Smooth muscle cell (in vitro differentiated cells): ENCODE data around the gene JAKMIP2. TPM values are rescaled to one million over a fixed set of nuclear protein-coding genes. Genes with fewer than 3 reads are reported as not detected.

Experiments
- DNase-seq: peaks from one replicate; lab custom pipeline; 2025; ENCODE audit not compliant: unreplicated experiment; lab: John Stamatoyannopoulos, UW
- H2AFZ ChIP-seq: fragments of 200-600 bp; sonication (generic); 2 replicates; pipeline ENCODE4 v1.6.0; 2016; ENCODE audit warnings: antibody characterized with exemption, low read depth, mild to moderate bottlenecking
- H3F3A ChIP-seq: fragments of 200-600 bp; sonication (generic); 2 replicates; pipeline ENCODE4 v1.6.0; 2017; ENCODE audit warnings: antibody characterized with exemption, low read depth
- H3K27ac ChIP-seq: fragments of 200-600 bp; sonication (generic); 2 replicates; pipeline ENCODE4 v1.5.1; 2016; ENCODE audit warnings: low read depth, mild to moderate bottlenecking
- H3K27me3 ChIP-seq: fragments of 200-600 bp; sonication (generic); 2 replicates; pipeline ENCODE4 v1.6.1; 2016; ENCODE audit warnings: low read depth, mild to moderate bottlenecking
- H3K36me3 ChIP-seq: fragments of 200-600 bp; sonication (generic); 2 replicates; pipeline ENCODE4 v1.5.1; 2016; ENCODE audit warnings: low read depth
- H3K4me1 ChIP-seq: fragments of 200-600 bp; sonication (generic); 2 replicates; pipeline ENCODE4 v1.5.1; 2016; ENCODE audit warnings: low read depth
- H3K4me2 ChIP-seq: fragments of 200-600 bp; sonication (generic); 2 replicates; pipeline ENCODE4 v1.6.0; 2016; ENCODE audit warnings: mild to moderate bottlenecking
- H3K4me3 ChIP-seq: fragments of 200-600 bp; sonication (generic); 2 replicates; pipeline ENCODE4 v1.5.1; 2016; ENCODE audit warnings: mild to moderate bottlenecking
- H3K79me2 ChIP-seq: fragments of 200-600 bp; sonication (generic); 2 replicates; pipeline ENCODE4 v1.6.0; 2016; ENCODE audit warnings: low read depth, mild to moderate bottlenecking
- H3K9ac ChIP-seq: fragments of 200-600 bp; sonication (generic); 2 replicates; pipeline ENCODE4 v1.6.0; 2016; ENCODE audit warnings: low read depth
- H3K9me3 ChIP-seq: fragments of 200-600 bp; sonication (generic); replicated peaks from 2 replicates; pipeline ENCODE4 v1.5.1; 2016; ENCODE audit warnings: low read depth
- H4K20me1 ChIP-seq: fragments of 200-600 bp; sonication (generic); 2 replicates; pipeline ENCODE4 v1.6.0; 2016; ENCODE audit warnings: low read depth
- CTCF ChIP-seq: fragments of 200-600 bp; sonication (generic); IDR thresholded peaks from 2 replicates; pipeline ENCODE4 v1.5.1; 2017; ENCODE audit warnings: borderline replicate concordance, mild to moderate bottlenecking, antibody characterized with exemption; ENCODE audit not compliant: insufficient read depth, poor library complexity, severe bottlenecking
- WGBS: methylation state at CpG from one replicate; pipeline ENCODE4 v1.1.7; 2016; ENCODE audit warnings: low lambda C conversion rate; 5-methylcytosine and 5-hydroxymethylcytosine counted together
- polyA plus RNA-seq: library from polyadenylated mRNA; unstranded; fragments of >200 nt; fragmentation: Nextera tagmentation; extraction: Ambion mirVana; gene quantifications from 2 replicates; pipeline ENCODE4 v1.2.1, GENCODE V29; 2016
- total RNA-seq: library from RNA; depleted of rRNA; stranded (reverse); fragments of >200 nt; gene quantifications from 2 replicates; pipeline ENCODE4 v1.2.3, GENCODE V29; 2014

Gene JAKMIP2
- total and polyA plus RNA-seq, 2 experiments from 2014 or later = 2.9 to 7.6 TPM

DNA sequence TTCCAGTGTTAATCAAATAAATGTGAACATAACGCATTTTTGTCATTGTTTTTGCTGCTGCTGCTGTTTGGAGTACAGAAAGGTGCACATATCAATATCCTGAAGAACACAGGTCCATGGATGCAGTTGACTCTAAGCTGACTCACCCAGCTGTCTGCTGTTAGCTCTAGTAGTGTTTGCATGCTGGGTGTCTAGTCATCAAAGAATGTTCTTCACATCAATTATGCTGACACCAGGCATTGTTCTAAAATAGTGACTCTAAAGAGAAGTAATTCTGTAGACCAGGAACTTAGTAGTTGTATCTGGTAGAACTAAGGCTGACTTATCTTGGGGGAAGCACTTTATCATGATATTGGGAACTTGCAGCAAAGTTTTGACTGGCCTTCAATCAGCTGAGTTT is 217.0 kb downstream of the JAKMIP2 start:
- WGBS = 86% methylated on average over 1 of the region's 1 CpG
- Histone ChIP-seq H3K9ac (no peak overlapping the region), H3K27ac (peak overlapping the region; percentile 55), H2AFZ (no peak overlapping the region), H4K20me1 (no peaks in the 10 kb centered on the region), H3K4me1 (peaks cover 54% of the 10 kb centered on the region), H3F3A (peaks cover 4% of the 10 kb centered on the region), H3K79me2 (no peaks in the 10 kb centered on the region), H3K4me2 (no peak overlapping the region), H3K4me3 (no peak overlapping the region), H3K9me3 (no peaks in the 10 kb centered on the region), H3K36me3 (no peaks in the 10 kb centered on the region), H3K27me3 (no peaks in the 10 kb centered on the region)
- DNase-seq = no peak
- no peak for TF ChIP-seq CTCF

DNA sequence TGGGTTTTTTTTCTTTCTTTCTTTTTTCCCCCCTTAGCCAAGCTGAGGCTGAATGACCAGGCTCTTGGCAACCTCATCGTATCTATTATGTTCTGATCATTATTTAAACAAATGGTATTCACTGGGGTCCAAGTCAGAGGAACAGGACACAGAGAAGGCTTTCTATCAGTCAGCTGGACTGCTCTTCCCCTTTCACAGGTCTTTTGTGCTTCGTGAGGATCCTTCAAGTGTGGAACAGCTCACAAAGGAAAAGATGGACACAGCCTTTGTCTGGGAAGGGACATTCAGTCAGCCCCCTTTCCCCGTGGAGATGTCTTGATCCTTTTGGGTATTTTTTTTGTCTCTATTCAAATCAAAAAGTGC is 218.4 kb downstream of the JAKMIP2 start:
- H3K4me2 ChIP-seq = no peak overlapping the region
- no peaks in the 10 kb centered on the region for H3K79me2 ChIP-seq
- H4K20me1 ChIP-seq = no peaks in the 10 kb centered on the region
- no peak for TF ChIP-seq CTCF
- H3K36me3 ChIP-seq = no peaks in the 10 kb centered on the region
- H3K27ac ChIP-seq = no peak overlapping the region
- no peak for DNase-seq
- WGBS = 91% methylated on average over 3 of the region's 3 CpGs
- H3K4me1 ChIP-seq = peaks cover 64% of the 10 kb centered on the region
- H3F3A ChIP-seq = peaks cover 4% of the 10 kb centered on the region
- no peaks in the 10 kb centered on the region for H3K27me3 ChIP-seq
- no peak overlapping the region for H3K9ac ChIP-seq
- no peaks in the 10 kb centered on the region for H3K9me3 ChIP-seq
- no peak overlapping the region for H2AFZ ChIP-seq
- H3K4me3 ChIP-seq = no peak overlapping the region

DNA sequence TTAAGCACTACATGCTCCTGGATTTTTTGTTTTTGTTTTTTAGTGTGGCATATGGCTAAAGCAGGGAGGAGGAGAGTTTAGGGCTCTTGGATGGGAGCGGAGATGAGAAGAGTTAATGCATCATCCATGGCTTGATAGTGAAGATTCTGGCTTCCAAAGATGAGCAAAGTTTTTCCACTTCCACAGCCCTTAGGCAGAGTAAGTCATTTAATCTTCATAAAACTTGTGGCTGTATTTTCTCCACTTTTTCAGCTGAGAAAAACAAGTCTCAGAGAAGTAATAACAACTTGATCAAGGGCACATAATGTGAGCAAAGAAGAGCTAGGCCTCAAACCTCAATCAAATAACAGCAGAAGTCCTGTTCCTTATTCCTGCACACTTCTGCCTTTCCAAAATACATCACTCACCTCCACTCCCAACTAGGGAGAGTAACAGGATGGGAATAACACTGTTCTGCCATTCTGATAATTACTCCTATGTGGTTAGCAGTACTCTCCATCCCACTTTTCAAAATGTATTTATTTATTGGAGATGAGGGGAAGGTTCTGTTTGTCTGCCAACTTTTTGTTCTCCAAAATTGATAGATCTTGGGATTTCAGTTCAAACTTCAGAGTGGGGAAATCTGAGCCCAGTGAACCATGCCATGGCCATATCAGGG is 218.9 kb downstream of the JAKMIP2 start:
- peaks cover 62% of the 10 kb centered on the region for H3K4me1 ChIP-seq
- no peaks in the 10 kb centered on the region for H3K79me2 ChIP-seq
- H3K9me3 ChIP-seq = no peaks in the 10 kb centered on the region
- H4K20me1 ChIP-seq = no peaks in the 10 kb centered on the region
- H3K27ac ChIP-seq = no peak overlapping the region
- TF ChIP-seq CTCF = no peak
- H3K4me2 ChIP-seq = no peak overlapping the region
- no peak overlapping the region for H3K4me3 ChIP-seq
- peaks cover 4% of the 10 kb centered on the region for H3F3A ChIP-seq
- no peak overlapping the region for H2AFZ ChIP-seq
- H3K27me3 ChIP-seq = no peaks in the 10 kb centered on the region
- no peak for DNase-seq
- H3K9ac ChIP-seq = no peak overlapping the region
- 100% methylated on average over 1 of the region's 1 CpG for WGBS
- no peaks in the 10 kb centered on the region for H3K36me3 ChIP-seq

DNA sequence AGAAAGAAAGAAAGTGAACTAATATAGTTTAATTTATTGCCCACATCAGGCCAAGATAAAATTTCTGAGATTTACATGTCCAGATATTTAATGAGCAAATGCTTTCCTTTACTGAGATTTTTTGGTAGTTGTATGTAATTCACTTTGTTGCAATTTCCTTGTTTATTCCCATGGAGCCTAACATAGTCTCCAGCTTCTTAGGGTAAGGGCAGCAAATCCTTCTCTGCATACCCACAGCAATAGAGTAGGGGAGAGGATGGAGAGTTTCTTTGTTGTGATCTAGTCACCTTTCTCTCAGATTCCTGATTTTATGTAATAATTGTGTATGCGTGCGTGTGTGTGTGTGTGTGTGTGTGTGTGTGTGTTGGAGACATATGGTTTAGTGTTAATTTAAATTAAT is 221.1 kb downstream of the JAKMIP2 start:
- no peaks in the 10 kb centered on the region for H3K36me3 ChIP-seq
- no peak for TF ChIP-seq CTCF
- H2AFZ ChIP-seq = no peak overlapping the region
- H3K27ac ChIP-seq = no peak overlapping the region
- DNase-seq = no peak
- no peak overlapping the region for H3K4me2 ChIP-seq
- no peaks in the 10 kb centered on the region for H3K27me3 ChIP-seq
- 83% methylated on average over 2 of the region's 2 CpGs for WGBS
- no peaks in the 10 kb centered on the region for H3K79me2 ChIP-seq
- H3K4me1 ChIP-seq = peaks cover 50% of the 10 kb centered on the region
- H3F3A ChIP-seq = peaks cover 4% of the 10 kb centered on the region
- no peak overlapping the region for H3K4me3 ChIP-seq
- no peaks in the 10 kb centered on the region for H3K9me3 ChIP-seq
- no peaks in the 10 kb centered on the region for H4K20me1 ChIP-seq
- no peak overlapping the region for H3K9ac ChIP-seq
